Measurements from ENCODE around the gene ARID3A.
A peak's percentile ranks its signal among the peaks of the same experiment; 100 is the strongest.

The ARID3A gene

GRCh38 chr19:991174-991931, 65.5 kb downstream of the ARID3A start:
- peak; percentile 67 for DNase-seq

DNA sequence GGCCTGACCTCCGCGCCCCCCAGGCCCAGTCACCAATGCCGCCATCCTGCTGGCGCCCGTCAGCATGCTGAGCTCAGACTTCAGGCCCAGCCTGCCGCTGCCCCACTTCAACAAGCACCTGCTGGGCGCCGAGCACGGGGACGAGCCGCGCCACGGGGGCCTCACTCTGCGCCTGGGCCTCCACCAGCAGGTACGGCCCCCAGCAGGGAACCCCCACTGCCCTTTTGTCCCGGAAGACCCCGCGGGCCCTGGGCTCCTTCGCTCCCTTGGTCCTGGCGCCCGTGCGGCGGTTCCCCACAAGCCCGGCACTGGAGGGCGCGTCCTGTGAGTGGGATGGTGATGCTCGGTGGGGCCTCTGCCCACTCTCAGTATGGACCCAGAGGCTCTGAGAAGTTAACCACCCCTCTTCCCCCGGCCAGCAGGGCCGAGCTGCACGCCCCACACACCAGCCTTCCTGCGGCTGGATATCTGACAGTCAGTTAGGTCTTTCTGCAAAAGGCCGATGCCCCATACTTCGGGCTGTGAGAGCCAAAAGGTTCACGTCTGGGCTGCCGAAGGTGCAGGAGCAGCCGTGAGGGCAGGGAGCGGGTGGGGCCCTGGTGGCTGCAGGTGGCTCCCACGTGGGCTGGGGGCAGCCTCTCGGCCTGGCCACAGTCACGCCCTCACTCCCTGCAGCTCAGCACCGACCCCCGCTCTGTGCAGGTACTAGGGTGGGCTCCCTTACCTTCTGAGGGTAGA, 66.3 kb downstream of the ARID3A start:
- DNase-seq: no peak

DNA sequence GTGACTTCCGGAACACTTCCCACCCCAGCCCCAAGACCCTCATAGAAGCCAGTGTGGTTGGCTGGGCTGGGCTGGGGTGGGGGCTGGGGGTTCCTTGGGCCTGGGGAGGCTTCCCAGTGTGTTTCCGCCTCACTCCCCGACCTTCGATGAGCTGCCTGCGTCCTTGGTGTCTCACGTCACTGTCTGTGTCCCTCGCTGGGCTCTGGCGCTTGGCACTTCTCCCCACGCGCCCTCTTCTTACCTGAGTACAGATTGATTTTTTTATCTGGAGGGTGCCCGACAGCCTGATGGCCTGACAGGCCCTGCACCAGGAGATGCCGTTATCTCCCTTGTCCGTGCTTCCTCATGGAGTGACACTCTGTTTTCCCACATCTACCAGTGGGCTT, 66.8 kb downstream of the ARID3A start:
- no peak for DNase-seq

DNA sequence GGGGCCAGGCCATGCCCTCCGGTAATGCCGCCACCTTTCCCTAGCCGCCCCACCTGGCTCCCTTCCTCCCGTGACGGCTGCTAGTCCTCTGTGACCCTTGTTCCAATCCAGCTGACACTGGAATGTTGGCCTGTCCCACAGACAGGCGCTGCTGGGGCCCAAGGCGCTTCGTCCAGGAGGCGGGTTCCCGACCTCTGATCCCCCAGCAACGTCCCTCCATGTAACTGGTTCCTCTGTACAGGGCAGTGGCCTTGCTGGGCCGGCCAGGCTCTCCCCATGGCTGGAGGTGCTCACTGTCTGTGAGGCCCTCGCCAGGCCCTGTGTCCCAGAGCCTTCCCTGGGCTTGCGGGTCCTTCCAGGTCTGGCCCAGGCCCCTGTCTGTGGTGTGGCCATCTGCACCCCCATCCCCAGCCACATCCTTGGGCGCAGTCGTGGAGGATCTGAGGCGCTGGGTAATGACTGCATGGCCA, 67.6 kb downstream of the ARID3A start:
- no peak for DNase-seq

DNA sequence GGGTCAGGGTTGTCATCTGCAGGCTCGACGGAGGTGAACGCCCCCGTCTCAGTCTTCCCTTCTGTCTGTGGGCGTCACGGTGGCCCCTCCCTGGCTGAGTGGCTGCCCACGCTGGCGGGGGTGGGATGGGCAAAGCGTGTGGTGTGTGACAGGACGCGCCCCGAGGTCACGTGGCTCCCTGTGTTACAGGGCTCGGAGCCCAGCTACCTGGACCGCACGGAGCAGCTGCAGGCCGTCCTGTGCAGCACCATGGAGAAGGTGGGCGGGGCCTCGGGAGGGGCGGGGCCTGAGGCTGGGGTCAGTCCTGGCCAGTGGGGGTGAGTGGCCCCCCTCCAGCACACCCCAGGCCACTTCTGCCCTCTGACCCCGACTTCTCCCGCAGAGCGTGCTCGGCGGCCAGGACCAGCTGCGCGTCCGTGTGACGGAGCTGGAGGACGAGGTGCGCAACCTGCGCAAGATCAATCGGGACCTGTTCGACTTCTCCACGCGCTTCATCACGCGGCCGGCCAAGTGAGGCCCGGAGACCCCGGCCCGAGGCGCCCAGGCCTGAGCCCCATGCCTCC, 68.1 kb downstream of the ARID3A start:
- DNase-seq: no peak

GRCh38 chr19:994516-994915, 68.7 kb downstream of the ARID3A start:
- no peak for DNase-seq

GRCh38 chr19:995051-995827, 69.4 kb downstream of the ARID3A start:
- no peak for DNase-seq

GRCh38 chr19:996051-996838, 70.4 kb downstream of the ARID3A start:
- DNase-seq: peak; percentile 98

- DNase-seq: no peak
Observed at GRCh38 chr19:998064-998463, 72.2 kb downstream of the ARID3A start.

DNA sequence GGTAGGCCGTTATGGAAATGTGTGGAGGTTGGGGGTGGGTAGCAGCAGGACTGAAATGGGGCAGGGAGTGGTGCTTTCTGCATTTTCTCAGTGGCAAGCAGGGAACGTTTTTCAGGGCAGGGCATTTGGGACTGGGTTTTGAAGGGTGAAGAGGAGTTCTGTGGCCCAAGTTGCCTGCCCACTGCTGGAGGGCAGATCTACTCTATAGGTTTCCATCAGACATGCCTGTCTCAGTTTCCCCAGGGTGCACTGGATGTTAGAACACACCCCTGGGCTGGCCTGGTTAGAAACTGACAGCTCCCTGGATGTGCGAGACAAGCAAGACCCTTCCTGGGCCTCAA, 73.5 kb downstream of the ARID3A start:
- no peak for DNase-seq

DNA sequence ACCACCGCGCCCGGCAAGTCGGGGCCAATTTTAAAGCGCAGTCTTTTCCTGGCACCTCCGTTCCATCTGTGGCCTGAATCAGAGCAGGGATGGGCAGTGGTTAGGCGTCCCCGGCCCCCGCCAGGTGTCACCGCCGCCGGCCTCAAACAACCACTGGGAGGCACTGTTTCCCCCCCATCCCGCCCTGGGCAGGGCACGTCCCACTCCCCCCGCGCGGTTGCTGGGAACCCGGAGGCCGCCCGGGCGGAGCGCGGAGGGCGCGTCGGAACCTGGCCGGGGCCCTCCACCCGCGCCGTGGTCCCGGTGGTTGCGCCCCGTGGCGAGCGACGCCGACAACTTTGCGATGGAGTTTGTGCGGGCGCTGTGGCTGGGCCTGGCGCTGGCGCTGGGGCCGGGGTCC, 74.3 kb downstream of the ARID3A start, which contains the start of gene GRIN3B:
TSS of gene GRIN3B (plus strand) at position 325 of the 400 bp plus-strand sequence. CDS start at position 344, 19 bp downstream.
- DNase-seq: no peak

DNA sequence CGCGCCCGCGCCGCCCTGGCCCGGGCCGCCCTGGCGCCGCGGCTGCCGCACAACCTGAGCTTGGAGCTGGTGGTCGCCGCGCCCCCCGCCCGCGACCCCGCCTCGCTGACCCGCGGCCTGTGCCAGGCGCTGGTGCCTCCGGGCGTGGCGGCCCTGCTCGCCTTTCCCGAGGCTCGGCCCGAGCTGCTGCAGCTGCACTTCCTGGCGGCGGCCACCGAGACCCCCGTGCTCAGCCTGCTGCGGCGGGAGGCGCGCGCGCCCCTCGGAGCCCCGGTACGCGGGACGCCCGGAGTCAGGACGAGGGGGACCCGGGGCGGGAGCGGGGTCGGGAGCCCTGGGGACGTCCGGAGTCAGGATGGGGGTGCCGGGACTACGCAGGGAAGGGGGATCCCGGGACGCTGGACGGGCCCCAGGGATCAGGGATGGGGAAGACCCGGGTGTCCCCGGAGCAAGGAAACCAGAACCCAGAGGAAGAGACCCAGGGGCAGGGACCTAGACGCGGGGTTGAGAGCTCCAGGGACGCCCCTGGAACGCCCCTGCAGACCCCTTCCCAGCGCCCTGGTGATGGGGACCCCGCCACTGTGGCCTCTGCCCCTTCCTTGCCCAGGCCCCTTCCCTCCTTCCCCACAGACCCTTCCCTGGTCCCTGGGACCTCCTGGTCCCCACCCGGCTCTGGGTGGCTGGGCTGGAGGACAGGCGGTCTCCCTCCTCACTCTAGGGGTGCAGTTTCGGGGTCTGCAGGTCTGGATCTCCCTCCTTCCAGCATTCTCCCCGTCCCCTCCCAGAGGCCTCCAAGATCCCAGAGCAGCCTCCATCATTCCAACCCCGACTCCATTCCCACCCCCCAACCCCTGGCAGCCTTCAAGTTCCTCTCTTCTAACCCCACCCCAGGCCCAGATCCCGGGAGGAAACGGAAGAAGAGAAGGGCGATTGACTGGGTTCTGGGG, 75.0 kb downstream of the ARID3A start:
- no peak for DNase-seq

DNA sequence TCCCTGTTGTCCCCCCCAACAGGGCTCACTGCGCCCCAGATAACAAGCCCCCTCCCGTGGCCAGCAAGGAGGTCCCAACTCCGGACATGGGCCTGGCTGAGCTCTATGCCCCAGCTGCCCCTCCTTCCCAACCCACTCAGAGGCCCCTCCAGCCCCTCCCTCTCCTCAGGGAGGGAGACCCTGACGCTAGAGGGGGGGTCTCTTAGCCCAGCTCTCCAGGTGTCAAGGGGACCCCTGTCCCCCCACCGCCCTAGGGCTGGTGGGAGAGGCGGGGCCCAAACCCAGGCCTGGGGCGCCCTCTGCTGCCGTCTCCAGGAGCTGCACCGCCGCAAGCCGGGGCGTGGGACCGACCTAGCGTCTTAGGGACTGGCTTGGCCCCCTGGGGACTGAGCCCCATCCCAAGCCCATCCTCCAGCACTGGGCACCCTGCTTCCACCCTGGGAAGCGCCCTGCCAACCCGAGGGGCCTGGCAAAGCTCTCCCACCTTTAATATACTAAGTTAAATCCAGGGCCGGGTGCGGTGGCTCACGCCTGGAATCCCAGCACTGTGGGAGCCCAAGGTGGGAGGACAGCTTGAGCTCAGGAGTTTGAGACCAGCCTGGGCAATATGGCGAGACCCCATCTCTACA, 75.8 kb downstream of the ARID3A start:
- peak; percentile 44 for DNase-seq

GRCh38 chr19:1002600-1002999, 76.8 kb downstream of the ARID3A start:
- DNase-seq: no peak

DNA sequence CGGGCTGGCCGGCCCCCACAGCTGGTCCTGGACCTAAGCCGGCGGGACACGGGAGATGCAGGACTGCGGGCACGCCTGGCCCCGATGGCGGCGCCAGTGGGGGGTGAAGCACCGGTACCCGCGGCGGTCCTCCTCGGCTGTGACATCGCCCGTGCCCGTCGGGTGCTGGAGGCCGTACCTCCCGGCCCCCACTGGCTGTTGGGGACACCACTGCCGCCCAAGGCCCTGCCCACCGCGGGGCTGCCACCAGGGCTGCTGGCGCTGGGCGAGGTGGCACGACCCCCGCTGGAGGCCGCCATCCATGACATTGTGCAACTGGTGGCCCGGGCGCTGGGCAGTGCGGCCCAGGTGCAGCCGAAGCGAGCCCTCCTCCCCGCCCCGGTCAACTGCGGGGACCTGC, 77.4 kb downstream of the ARID3A start:
- DNase-seq: no peak

DNA sequence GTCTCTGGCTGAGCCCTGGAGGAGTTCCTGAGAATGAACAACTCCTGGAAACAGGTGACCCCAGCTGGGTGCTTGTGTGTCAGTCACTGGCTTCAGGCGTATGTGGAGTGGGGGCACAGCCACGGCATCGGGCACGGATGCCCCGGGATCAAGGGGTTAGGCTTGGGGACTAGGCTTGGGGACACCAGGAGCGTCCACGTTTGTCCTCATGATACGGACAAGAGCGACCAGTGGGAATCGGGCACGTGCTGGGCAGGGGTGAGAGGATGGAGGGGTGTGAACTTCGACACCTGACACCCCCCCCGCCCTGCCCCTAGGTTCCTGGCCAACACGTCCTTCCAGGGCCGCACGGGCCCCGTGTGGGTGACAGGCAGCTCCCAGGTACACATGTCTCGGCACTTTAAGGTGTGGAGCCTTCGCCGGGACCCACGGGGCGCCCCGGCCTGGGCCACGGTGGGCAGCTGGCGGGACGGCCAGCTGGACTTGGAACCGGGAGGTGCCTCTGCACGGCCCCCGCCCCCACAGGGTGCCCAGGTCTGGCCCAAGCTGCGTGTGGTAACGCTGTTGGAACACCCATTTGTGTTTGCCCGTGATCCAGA, 78.5 kb downstream of the ARID3A start:
- no peak for DNase-seq

DNA sequence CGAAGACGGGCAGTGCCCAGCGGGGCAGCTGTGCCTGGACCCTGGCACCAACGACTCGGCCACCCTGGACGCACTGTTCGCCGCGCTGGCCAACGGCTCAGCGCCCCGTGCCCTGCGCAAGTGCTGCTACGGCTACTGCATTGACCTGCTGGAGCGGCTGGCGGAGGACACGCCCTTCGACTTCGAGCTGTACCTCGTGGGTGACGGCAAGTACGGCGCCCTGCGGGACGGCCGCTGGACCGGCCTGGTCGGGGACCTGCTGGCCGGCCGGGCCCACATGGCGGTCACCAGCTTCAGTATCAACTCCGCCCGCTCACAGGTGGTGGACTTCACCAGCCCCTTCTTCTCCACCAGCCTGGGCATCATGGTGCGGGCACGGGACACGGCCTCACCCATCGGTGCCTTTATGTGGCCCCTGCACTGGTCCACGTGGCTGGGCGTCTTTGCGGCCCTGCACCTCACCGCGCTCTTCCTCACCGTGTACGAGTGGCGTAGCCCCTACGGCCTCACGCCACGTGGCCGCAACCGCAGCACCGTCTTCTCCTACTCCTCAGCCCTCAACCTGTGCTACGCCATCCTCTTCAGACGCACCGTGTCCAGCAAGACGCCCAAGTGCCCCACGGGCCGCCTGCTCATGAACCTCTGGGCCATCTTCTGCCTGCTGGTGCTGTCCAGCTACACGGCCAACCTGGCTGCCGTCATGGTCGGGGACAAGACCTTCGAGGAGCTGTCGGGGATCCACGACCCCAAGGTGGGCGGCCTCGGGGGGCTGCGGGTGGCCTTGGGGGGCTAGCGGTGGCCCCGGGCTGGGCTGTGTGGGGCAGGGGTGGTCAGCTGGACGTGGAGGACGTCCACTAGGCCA, 79.2 kb downstream of the ARID3A start:
- no peak for DNase-seq

DNA sequence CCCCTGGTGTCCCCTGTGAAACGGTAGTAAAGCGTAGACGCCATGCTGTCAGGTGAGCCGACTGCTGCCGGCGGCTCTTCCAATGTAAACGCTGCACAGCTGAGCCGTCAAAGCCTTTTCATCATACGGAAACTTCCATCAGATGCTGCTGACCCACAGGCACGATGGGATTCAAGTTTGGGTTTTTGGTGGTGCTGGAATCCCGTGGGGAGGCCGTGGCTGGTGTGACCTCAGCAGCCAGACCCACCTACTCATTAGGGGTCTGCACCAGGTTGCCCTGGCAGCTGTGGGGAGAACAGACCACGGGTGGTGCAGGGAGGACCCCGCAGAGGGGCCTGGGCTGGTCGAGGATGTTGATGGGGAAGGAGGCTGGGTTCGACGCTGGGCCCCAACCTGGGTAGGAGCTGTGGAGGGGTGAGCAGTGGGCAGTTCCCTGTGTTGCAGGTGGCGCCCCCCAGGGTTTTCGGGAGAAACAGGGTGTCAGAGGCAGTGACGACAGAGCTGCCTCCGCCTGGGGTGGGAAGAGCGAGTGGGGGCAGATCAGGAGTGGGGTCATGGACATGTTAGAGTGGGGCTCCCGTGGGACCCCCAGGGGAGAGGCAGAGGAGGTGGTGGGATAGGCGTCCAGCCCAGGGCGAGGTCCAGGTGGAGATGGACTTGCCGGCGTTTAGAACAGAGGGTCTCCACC, 81.0 kb downstream of the ARID3A start:
- no peak for DNase-seq
